GM18511 (cell line): ENCODE measurements around the gene DACT2.
"Not testable (repeated sequence)": the region's sequence is repeated elsewhere in the genome, so short reads cannot be mapped to it uniquely, and the experiment has no call there.

Experiments
- ATAC-seq: cut with Tn5 transposase; IDR thresholded peaks from one replicate; pipeline ENCODE4 v1.9.1; 2021; ENCODE audit warnings: mild to moderate bottlenecking, moderate library complexity; ENCODE audit not compliant: unreplicated experiment

DACT2 gene

DNA sequence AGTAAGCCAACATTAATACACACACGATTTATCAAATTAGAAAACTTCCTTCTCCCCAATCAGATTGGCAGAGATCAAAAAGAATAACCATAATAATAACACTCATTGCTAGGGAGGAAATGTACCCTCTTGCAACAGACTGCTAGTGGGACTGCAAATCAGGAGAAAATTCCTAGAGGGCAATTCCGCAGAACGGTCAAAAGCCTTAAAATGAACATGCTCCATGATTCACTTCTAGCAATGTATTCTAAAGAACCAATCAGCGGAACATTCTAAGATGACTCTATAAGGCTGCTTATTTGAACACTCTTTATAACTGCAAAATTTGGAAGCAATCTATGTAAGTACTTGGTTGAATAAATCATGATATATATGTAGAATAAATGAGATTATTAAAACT is 8.5 kb upstream of the DACT2 start:
- ATAC-seq = no peak

DNA sequence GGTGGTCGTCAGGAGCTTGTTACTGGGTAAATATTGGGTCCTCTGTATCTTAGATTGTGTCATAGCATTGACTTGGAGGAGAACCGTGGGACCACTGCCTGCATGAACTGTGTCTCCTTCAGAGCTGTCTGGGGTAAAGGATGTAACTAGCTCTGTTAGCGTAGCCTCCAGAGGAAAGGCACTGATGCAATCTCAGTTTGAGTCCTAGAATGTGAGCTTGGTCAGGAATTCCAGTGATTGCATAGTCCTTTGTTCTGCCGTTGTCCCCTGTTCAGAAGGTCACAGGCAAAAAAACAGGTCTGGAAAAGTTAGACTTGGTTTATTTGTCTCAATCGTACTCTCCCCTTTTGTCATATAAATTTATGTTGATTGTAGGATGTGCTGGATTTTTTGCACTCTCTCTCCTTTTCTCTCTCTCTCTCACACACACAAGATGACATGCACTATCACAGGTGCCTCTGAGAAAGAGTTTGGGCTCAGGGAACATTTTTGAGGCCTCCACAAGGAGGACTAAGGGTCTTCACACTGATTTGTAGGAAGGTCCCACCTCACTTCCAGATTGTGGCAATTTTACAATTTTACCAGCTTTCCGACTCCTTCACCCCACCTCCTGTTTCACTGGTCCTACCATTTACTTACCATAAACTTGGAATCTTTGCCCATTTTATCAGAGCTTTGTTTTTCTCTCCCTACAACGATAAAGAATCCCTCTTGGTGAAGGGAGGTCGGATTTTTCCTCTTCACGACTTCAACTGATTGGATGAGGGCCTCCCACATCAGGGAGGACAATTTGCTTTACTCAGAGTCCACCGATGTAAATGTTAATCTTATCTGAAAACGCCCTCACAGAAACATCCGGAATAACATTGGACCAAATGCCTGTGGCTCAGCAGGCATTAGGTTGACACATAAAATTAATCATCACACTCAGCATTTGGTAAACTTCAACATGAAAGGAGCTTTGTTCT is 7.0 kb upstream of the DACT2 start:
- ATAC-seq = no peak

DNA sequence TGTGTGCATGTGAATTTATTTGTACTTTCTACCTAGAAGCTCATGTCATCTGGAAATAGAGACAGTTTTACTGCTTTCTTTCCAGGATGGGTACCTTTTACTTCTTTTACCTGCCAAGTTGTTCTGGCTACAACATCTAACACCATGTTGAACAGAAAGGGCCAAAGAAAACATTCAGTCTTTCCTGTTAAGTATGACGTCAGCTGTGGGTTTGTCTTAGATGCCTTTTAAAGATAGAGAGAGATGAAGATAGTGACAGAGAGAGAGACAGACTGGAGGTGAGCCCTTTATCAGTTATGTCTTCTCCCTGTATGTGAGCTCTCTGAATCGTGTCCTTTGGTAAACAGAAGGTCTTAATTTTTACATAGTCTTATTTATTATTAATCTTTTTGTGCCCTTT is 3.4 kb upstream of the DACT2 start:
- no peak for ATAC-seq

DNA sequence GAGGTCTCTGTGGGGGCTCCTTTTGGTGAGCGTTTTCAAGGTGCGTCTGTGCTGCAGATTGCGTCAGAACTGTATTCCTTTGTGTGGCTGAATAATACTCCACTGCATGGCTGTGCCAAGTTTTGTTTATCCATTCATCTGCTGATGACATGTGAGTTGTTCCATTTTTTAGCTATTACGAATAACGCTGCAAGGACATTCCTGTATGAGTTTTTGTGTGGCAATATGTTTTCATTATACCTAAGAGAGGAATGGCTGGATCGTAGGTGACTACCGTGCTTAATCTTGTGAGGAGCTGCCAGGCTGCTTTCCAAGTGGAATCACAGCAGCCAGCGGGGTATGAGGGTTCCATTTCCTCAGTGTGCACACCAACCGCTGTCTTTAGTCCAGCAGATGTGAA is 1.1 kb upstream of the DACT2 start:
- ATAC-seq = no peak

DNA sequence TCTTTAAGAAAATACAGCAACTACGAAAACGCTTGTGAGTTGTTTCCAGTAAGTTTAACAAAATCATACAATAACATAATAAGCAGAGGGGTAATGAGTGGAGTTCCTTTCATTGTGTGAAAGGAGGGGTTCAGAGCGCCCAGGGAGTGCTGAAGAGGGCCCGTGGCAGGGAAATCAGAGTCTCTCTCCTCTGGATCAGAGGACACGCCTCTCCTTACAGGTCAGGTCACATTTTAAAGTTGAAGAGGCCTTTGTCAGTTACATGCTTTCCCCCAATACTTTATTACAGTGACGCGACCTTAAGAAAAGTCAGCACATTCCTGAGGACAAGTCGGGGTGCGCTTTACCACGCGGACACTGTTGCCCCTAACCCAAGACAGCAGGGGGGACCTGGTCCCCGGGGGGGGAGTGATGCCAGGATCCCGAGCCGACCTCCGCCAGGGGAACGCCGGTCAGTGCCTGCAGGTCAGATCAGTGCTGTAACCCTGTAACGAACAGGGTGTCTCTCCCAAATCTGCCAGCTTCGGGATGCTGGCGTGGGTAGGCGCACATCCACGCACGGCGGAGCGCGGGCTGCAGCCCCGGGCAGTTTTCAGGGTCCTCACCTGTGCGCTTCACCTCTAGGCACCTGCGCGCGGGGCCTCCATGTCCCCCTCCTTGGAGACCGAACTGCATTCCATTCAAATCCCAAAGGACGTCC is 848 bp downstream of the DACT2 start:
- no peak for ATAC-seq

DNA sequence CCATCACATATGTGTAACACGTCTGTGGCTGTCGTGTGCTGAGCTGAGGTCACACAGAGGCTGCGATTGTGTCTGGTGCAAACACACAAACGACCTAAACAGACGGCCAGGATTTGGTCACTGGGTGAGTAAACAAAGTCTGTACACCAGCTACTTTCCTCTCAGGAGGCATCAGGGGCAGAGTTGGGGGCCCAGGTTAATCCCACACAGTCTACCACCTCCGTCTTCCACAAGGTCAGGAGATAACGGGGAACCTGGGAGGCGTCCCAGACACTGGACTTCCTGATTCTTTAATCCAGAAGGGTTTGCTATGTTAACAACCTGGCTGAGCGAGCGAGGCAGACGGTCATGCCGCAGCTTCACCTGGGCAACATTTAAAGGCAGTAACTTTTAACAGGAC is 1.5 kb downstream of the DACT2 start:
- no peak for ATAC-seq

DNA sequence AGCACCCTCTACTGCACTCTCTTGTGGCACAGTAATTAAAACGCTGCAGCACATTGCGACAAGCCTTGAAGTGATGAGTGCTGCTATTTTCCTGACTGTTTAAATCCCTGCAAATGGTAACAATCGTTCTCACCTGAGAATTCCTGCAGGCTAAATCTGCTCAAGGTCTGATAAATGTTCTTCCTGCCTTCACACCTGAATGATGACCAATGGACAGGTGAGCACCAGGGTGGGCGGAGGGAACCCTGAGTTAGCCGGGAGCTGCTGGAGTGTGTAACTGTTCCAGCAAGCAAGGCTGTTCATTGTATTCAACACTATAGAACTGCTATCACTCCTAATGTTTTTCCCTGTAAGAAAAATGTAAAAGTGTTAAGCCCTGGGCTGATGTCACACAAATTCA is 4.0 kb downstream of the DACT2 start:
- no peak for ATAC-seq

DNA sequence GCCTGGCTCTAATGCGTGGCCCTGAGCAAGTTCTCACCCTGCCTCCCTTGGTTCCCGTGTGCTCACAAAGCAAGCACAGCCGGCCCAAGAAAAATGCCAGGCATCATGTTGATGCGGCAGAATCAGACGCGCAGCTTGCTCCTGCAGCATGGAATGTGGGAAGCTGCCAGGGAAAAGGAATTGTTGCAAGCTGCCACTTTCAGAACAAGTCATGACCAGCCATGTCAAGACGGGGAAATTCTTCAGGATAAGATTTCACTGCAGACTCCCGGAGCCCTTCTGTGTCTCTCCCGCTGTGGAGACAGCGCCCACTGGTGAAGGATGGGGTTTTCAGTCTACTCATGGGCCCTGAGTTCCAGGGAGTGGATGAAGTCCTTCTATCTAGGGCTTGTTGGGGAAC is 4.6 kb downstream of the DACT2 start:
- ATAC-seq = no peak

DNA sequence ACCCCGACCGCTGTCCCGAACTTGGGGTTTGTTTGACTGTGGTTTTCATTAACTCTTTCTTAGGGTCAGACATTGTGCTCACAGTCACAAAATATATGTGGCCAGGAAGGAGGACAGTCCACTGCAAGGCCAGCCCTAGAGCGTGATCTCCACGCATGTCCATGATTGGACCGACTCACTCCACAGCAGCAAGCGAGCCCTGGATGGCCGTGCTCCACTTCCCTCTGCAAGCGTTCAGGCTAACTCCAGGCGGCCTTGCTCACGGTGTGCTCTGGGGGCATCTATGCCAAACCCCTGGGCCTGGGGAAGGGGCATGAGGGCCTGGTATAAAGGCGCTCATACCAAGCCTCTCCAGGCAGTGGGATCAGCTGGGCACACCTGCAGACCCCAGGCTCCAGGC is 5.6 kb downstream of the DACT2 start:
- ATAC-seq = no peak

DNA sequence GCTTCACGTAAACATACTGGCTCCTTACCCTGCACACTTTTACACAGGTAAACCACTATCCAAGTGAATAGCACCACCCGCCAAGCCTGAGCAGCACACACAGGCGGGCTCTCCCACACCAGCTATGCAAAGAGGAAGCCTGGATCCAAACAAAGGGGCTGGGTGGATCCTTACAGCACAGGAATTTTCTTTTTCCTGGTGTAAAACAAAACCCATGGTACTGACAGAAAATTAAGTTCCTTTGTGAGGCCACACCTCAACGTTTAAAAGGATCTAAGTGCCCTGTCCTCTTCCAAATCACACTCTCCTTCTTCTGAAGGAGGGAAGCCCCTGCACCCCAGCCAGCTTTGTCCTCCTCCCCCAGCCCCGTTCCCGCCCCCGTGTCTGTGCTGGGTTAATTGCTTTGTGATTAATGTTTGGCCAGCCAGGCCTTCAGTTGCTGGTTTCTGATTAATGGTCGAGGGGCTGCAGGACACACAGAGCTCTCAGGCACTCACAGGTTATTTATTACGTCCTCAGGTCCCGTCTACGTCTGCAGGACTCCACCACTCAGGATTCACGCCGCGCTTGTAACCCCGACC is 6.1 kb downstream of the DACT2 start:
- no peak for ATAC-seq

DNA sequence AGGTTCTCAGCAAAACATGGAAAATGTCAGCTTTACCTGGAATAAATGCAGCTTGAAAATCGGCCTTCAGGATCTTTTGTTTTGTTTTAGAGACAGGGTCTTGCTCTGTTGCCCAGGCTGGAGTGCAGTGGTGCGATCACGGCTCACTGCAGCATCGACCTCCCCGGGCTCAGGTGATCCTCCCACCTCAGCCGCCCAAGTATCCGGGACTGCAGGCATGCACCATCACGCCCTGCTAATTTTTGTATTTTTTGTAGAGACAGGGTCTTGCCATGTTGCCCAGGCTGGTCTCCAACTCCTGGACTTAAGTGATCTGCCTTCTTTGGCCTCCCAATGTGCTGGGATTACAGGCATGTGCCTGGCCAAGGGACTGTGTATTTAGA is 7.5 kb downstream of the DACT2 start:
- not testable (repeated sequence) for ATAC-seq

DNA sequence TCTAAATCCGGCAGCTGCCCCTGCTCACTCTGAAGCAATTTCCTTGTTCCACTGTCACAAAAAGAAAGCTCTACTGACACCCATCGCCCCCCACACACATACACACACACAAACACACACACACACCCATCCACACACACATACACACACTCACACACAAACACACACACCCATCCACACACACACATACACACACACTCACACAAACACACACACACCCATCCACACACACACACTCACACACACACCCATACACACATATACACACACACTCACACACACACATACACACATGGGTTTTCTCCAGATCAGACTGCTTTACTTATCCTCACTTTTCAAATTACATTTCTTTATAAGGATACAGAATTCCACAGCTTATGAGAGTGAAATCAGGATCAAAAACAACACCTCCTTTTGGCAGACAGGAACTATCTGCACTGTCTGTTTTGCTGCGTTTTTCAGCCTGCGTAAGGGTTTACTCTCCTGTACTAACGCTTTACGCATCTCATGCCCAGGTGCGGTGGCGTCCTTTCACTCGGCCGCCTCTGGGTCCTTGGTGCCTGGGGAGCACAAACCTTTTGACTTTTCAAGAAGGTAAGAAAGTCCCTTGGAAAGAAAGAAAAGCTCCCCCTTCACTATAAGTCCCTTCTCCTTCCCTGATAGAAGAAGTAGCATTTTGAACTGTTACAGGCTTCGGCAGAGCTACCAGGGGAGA is 8.0 kb downstream of the DACT2 start:
- ATAC-seq = no peak

DNA sequence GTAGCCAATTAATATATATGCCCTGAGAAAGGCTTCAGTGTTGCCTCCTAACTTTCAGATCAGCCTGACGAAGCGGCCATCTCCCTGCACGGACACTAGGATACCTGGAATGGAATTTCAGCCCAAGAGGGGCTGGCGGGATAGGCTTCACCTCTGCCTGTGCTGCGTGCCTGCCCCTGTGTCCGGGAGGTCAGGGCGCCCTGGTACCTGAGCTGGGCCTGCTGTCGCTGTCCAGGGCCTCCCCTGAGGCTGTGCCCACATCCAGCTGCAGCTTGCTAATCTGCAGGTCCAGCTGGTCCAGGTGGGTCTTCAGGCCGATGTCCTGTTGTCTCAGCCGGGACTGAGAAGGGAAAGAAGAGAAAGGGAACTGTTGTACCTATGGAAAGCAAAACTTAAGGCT is 8.6 kb downstream of the DACT2 start:
- ATAC-seq = no peak

DNA sequence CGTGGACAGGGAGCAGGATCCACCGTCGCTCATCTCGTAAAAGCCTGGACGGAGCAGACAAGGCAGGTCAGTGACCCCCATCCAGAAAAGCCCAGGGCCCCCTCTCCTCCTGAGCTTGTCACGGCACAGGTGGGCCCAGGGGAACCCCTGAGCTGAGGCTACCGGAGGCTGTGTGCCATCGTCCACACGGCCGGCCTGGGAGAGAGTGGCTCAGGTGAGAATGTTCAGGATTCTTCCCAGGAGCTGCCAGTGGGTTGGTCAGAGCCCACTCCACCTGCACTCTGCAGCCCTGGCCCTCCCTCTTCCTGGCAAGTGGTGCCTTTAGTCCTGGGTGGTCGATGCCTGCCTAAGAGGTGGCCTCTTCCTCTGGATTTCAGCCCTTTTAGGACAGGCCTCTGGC is 9.2 kb downstream of the DACT2 start:
- no peak for ATAC-seq

DNA sequence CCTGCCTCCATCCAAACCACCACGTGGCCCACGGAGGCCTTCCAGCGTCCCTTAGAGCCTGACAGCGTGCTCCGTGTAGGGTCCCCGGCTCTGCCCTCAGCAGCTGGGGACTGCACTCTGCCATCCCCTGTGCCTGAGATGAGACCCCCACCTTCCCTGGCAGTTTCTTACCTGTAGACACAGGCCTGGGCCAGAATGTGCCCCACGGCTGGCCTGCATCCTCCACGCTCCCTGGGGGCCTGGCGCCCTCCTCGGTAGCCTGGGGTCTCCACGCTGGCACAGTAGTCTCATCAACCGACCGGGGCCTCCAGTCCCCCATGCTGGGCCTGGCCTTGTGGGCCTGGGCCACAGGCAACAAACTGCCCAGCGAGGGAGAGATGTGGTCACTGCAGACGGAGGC is 9.6 kb downstream of the DACT2 start:
- no peak for ATAC-seq

DNA sequence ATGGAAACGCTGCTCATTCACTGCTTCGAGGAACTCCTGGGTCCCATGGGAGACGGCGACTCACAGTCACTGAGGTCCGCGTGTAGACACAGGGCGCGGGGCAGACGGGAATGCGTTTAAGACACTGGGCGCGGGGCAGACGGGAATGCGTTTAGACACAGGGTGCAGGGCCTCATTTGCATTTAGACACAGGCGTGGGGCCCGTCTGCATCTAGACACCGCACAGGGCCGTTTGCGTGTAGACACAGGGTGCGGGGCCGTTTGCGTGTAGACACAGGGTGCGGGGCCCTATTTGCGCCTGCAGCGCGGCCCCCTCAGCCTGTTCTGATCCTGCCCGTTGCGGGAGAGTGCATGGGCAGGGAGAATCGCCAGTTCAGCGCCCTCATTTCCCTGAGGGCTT is 10.4 kb downstream of the DACT2 start:
- no peak for ATAC-seq

DNA sequence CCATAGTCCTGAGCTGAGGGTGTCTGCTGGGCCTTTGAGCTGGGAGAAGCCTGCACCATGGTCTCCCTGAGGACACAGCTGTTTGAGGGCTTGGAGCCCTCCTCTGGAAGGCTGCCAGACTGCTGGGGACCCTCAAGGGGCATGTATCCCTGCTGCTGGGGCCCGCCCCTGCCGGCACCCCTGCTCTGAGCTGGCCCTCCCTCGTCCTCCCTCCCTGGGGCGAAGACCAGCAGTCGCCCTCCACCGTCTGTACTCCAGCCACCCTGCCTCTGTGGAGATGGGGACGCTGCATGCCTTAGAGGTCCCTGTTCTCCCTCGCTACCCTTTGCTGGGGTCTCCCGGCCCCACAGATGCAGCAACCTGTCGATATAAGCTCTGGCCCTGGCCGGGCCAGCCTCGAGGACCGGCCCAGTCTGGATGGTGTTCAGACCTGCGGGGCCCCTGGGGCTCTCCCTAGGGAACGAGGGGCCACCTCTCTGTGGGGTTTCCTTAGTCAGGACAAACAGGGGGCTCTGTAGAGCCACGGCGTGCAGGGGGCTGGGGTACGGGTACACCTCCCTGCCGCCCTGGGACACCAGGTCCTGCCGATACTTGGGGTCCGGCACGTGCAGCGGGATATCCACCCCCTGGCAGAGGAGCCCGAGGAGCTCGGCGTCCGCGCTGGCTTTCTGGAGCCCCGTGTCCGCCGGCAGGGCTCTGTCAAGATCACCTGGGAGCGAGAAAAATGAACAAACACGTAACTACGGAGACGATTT is 11.0 kb downstream of the DACT2 start:
- ATAC-seq = no peak

DNA sequence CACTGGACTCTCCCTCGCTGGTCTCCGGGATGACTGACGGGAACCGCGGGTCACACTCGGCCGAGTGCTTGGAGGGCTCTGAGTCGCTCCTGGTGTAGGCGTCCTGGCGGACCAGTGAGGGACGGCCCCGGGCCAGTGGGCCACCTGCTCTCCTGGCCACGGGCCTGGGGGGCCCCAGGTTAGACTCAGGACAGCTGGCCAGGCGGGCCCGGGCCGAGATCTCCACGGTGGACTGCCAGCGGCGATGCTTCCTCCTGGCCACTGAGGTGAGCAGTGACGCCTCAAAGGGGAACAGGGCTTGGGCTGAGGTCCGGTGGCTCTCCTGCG is 11.9 kb downstream of the DACT2 start:
- no peak for ATAC-seq

DNA sequence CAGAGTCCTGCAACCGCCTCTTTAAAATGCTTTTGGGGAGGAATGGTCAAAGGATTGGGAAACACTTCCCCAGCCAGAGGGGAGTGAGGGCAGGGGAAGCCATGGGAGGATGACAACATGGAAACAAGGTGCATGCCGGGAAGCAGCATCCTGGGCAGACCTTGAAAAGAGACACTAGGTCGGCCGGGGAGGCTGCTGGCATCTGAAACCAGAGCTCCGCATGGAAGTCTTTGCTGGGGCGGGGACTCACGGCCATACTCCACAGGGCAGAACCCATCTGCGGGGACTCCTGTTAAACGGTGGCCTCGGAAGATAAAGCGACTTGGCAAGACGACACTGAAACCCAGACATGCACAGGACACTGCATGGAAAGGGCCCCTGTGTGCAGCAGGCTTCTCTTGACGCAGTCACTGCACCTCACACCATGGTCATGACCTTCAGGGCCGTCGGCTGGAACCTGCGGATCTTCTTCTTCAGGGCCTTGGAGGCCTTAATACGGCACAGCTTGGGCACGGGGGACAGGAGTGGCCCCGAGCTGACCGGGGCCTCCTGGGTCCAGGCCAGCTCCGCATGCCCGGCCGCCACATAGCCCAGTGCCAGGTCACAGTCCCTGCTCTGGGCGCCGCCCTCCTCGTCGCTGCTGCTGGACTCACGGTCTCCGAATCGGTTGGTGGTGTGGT is 12.4 kb downstream of the DACT2 start:
- ATAC-seq = no peak

DNA sequence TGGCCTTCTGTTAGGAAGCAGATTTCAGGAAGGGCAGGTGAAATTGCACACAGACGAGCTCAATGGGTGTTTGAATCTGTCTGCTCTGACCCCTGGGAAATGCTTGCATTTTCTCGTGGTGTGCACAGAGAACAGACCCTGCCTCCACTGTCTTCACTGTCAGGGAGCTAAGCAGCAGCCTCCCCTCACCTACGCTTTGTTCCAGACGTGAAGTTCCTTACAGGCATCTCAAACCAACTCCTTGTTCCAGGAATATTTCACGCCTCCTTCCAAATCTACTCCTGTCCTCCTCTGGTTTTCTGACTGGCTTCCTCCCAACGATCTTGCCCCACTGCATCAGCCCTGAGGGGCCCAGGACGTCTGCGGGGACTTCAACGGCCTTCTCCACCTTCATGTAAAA is 13.7 kb downstream of the DACT2 start:
- ATAC-seq = no peak
